Frontal cortex (tissue), 4 donors: ENCODE measurements around the gene NDUFB7. TPM values are rescaled to one million over a fixed set of nuclear protein-coding genes. Genes with fewer than 3 reads are reported as not detected.
"Not testable (repeated sequence)": the region's sequence is repeated elsewhere in the genome, so short reads cannot be mapped to it uniquely, and the experiment has no call there.

Experiments used
- DNase-seq, 2 donors: peaks; one replicate each; pipeline ENCODE4 v3.0.0; 2012; ENCODE audit warnings: low spot score in 2 of 2
- FAIRE-seq: peaks from 2 replicates; lab custom pipeline; 2012; peaks lifted over from hg19 to GRCh38; lab: Jason Lieb, UNC
- total RNA-seq: library from RNA; depleted of rRNA; stranded (reverse); fragments of >200 nt; gene quantifications from one replicate; pipeline ENCODE4 v1.2.3, GENCODE V29; 2014
- donor health status: control.
- donor health status: control.
- donor health status: control.

NDUFB7 gene
- total RNA-seq, 1 donor from 2014 or later = 151 TPM

- FAIRE-seq (no peak), DNase-seq (no peak)
These were observed 15.8 kb downstream of the NDUFB7 start for GRCh38 chr19:14555918-14556661.

- FAIRE-seq = no peak
- DNase-seq = peak in 1 of 2 donors; percentile 35
These were observed 17.5 kb downstream of the NDUFB7 start for GRCh38 chr19:14554382-14554812.

- FAIRE-seq (no peak), DNase-seq (peak in 1 of 2 donors; percentile 8)
These were observed 18.0 kb downstream of the NDUFB7 start for GRCh38 chr19:14553939-14554243.

- DNase-seq = peak in 1 of 2 donors; percentile 11
- FAIRE-seq = no peak
These were observed 18.6 kb downstream of the NDUFB7 start for GRCh38 chr19:14553042-14553938.

- FAIRE-seq = not testable (repeated sequence)
These were observed 19.9 kb downstream of the NDUFB7 start for GRCh38 chr19:14552006-14552360.

GRCh38 chr19:14551134-14552005 is 20.5 kb downstream of the NDUFB7 start:
- DNase-seq = peak in 1 of 2 donors; percentile 33
- FAIRE-seq = not testable (repeated sequence)

More at GRCh38 chr19:14552006-14552360, 19.9 kb downstream of the NDUFB7 start:
- DNase-seq = not testable (repeated sequence)

- DNase-seq (peak in 1 of 2 donors; percentile 65), FAIRE-seq (no peak)
These were observed 21.6 kb downstream of the NDUFB7 start for GRCh38 chr19:14550201-14550754.

- FAIRE-seq = no peak
These were observed 26.2 kb downstream of the NDUFB7 start for GRCh38 chr19:14545716-14546082.

GRCh38 chr19:14544977-14545715 is 26.7 kb downstream of the NDUFB7 start:
- FAIRE-seq (no peak), DNase-seq (peak; percentile 67 to 75)

More at GRCh38 chr19:14545716-14546082, 26.2 kb downstream of the NDUFB7 start:
- no peak for DNase-seq

GRCh38 chr19:14544047-14544446 is 27.8 kb downstream of the NDUFB7 start:
- no peak for FAIRE-seq

GRCh38 chr19:14542711-14543328 is 29.0 kb downstream of the NDUFB7 start:
- FAIRE-seq (no peak), DNase-seq (peak in 1 of 2 donors; percentile 49)

More at GRCh38 chr19:14544047-14544446, 27.8 kb downstream of the NDUFB7 start:
- peak in 1 of 2 donors; percentile 15 for DNase-seq

GRCh38 chr19:14541979-14542378 is 29.9 kb downstream of the NDUFB7 start:
- FAIRE-seq, DNase-seq: not testable (repeated sequence)

GRCh38 chr19:14540741-14541525 is 30.9 kb downstream of the NDUFB7 start:
- DNase-seq = no peak
- FAIRE-seq = no peak

GRCh38 chr19:14536926-14537692 is 34.8 kb downstream of the NDUFB7 start:
- DNase-seq (no peak), FAIRE-seq (no peak)

GRCh38 chr19:14533450-14533849 is 38.4 kb downstream of the NDUFB7 start:
- no peak for FAIRE-seq
- no peak for DNase-seq

- FAIRE-seq (no peak), DNase-seq (no peak)
These were observed 41.4 kb downstream of the NDUFB7 start for GRCh38 chr19:14530506-14530905.

- DNase-seq (no peak), FAIRE-seq (no peak)
These were observed 41.9 kb downstream of the NDUFB7 start for GRCh38 chr19:14530005-14530348.
